ENCODE measurements around the gene SMARCB1. TPM values are rescaled to one million over a fixed set of nuclear protein-coding genes. Genes with fewer than 3 reads are reported as not detected.

Gene SMARCB1
- total and polyA plus RNA-seq, 2 donors (not counting 3 experiments of a cell fraction or from before 2014, with no cell fraction given), result 113 to 148 TPM

DNA sequence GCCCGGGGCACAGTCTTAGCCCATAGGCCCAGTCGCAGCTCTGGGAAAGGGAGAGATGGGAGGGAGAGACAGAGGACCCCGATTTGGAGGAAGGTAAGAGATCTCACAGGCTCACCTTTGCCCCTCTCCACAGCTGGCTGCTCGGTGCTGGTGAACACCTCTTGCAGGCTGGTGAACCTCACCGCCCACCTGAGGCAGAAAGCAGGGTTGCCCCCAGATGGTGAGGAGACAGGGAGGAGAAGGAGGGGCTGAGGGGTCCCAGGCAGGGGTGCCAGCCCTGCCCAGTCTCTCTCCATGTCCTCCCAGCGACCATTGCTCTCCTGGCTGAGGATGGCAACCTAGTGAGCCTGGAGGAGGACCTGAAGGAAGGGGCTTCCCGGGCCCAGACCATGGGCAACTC, 22.8 kb upstream of the SMARCB1 start:
- DNase-seq (ENCODE audit: low read depth, low spot score), result no peak
- ChIA-PET POLR2A (no interaction called here), CTCF (interaction anchor here (0.6 to 3.8 kb wide), 3 partner anchors 26 to 136 kb away, joined by 3 to 21 read pairs (median 3); no protein-coding TSS in a partner anchor)
- no peaks in the 10 kb centered on the region for H3K9me1 ChIP-seq (replicated peaks; ENCODE audit: control insufficient read depth, extremely low read depth, insufficient read depth, low read length)
- no peak overlapping the region for H3K27ac ChIP-seq (ENCODE audit: insufficient read depth, low read depth, low read length)
- no peak overlapping the region for H3K4me2 ChIP-seq (ENCODE audit: insufficient read depth, low read length)
- no peak overlapping the region for H3K9ac ChIP-seq (replicated peaks; ENCODE audit: extremely low read depth, insufficient read depth, low read length)
- intact Hi-C loops (cut with micrococcal nuclease), result no loop called here
- no TSS peak for BruUV-seq (replicated peaks)
- H3K4me1 ChIP-seq (ENCODE audit: control insufficient read depth, extremely low read depth, insufficient read depth, low read length), result peaks cover 22% of the 10 kb centered on the region
- H2AFZ ChIP-seq (ENCODE audit: low read depth, low read length), result no peak overlapping the region
- peaks cover 2% of the 10 kb centered on the region for H3K79me2 ChIP-seq (ENCODE audit: control insufficient read depth, insufficient read depth, low read length)
- H4K20me1 ChIP-seq (replicated peaks; ENCODE audit: control insufficient read depth, extremely low read depth, insufficient read depth, low read length), result no peaks in the 10 kb centered on the region
- no peak overlapping the region for H3K4me3 ChIP-seq (replicated peaks in 1 of 3; ENCODE audit: insufficient read depth in 1 of 3, low read depth in 1 of 3, low read length in 3 of 3)
- FAIRE-seq, result no peak
- dilution Hi-C loops (cut with MboI; ENCODE audit: extremely low pct_ligation_motif_present, low sequenced_read_pairs), result no loop called here
- no peak for TF ChIP-seq GATA2 (IDR thresholded peaks at IDR 0.05; ENCODE audit: insufficient read depth, insufficient read length, low read depth, low read length)
- TF ChIP-seq FOS (IDR thresholded peaks at IDR 0.05; ENCODE audit: borderline replicate concordance, insufficient read depth, low read length), result no peak
- TF ChIP-seq, protein P1, sequence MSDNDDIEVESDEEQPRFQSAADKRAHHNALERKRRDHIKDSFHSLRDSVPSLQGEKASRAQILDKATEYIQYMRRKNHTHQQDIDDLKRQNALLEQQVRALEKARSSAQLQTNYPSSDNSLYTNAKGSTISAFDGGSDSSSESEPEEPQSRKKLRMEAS (IDR thresholded peaks at IDR 0.05; ENCODE audit: insufficient read depth, insufficient read length), result no peak
- TF ChIP-seq JUN (IDR thresholded peaks at IDR 0.05; ENCODE audit: borderline replicate concordance, insufficient read depth, insufficient read length, low read depth), result no peak
- TF ChIP-seq, protein P2, sequence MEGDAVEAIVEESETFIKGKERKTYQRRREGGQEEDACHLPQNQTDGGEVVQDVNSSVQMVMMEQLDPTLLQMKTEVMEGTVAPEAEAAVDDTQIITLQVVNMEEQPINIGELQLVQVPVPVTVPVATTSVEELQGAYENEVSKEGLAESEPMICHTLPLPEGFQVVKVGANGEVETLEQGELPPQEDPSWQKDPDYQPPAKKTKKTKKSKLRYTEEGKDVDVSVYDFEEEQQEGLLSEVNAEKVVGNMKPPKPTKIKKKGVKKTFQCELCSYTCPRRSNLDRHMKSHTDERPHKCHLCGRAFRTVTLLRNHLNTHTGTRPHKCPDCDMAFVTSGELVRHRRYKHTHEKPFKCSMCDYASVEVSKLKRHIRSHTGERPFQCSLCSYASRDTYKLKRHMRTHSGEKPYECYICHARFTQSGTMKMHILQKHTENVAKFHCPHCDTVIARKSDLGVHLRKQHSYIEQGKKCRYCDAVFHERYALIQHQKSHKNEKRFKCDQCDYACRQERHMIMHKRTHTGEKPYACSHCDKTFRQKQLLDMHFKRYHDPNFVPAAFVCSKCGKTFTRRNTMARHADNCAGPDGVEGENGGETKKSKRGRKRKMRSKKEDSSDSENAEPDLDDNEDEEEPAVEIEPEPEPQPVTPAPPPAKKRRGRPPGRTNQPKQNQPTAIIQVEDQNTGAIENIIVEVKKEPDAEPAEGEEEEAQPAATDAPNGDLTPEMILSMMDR (IDR thresholded peaks at IDR 0.05; ENCODE audit: extremely low read depth in 1 of 2, insufficient read depth in 1 of 2, low read depth in 1 of 2, low read length in 2 of 2), result no peak
- TF ChIP-seq POLR2AphosphoS5 (IDR thresholded peaks at IDR 0.05; ENCODE audit: insufficient read depth, low read depth, low read length), result no peak
- peaks cover 0 to 3% of the 10 kb centered on the region in 2 experiments for H3K36me3 ChIP-seq (ENCODE audit: control insufficient read depth in 2 of 2, extremely low read depth in 1 of 2, insufficient read depth in 2 of 2, low read length in 2 of 2)
- H3K27me3 ChIP-seq (ENCODE audit: control insufficient read depth in 2 of 2, insufficient read depth in 2 of 2, low read length in 2 of 2), result no peaks in the 10 kb centered on the region
- H3K9me3 ChIP-seq (replicated peaks; ENCODE audit: control insufficient read depth, insufficient read depth, low read length), result no peaks in the 10 kb centered on the region

Measured in endothelial cell of umbilical vein (primary cell).